Stromal cell of bone marrow (primary cell): ENCODE data around the gene ZNF559.

Experiments used
- DNase-seq: peaks from one replicate; pipeline ENCODE4 v3.0.0-alpha.2; 2012; ENCODE audit warnings: low read depth

Gene ZNF559

DNA sequence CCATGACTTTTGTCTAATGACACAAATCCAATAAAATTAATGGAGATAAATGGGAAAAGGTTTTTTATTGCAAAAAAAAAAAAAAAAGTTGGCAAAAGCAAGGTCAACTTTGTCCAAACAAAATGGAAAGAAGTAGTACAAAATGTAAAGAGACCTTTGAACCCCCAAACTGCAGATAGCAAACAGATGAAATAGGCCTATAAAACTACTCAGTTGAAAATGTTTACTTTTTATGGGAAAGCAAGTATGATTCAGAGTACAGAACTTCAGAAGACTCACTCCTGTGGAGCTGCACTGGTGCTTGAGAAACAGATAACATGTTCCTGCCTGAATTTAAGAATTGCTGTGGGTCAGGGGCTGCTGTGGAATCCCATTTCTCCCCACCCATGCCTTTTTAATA lies 29.0 kb downstream of the ZNF559 start:
- DNase-seq, result no peak

GRCh38 chr19:9354651-9355050 lies 30.7 kb downstream of the ZNF559 start:
- no peak for DNase-seq

DNA sequence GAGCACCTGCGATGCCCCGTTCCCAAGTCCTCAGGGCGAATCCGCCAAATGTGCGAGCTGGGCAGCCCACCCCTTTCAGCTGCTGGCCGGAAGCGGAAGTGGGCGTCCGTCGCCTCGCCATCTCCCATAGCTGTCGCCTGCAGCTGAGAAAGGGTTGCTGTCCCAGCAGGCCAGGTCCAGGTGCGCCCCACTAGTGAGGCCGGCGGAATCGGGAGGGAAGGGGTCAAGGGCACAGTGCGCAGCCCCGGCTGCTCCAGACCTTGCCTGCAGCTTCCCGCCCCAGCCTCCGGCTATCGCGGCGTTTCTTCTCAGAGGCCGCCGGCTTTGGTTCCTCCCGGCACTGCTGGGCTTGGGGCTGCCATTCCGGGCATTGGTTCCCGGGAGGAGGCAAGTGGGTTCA lies 38.9 kb downstream of the ZNF559 start, which contains the start of gene ZNF177:
Gene ZNF177, plus strand, starts transcription at position 109 of the 400 bp plus-strand sequence. CDS start 15,299 bp downstream, outside the sequence.
- DNase-seq, result no peak

- no peak for DNase-seq
Observed at GRCh38 chr19:9370738-9371619, 47.0 kb downstream of the ZNF559 start.

- no peak for DNase-seq
Observed at GRCh38 chr19:9381361-9381785, 57.4 kb downstream of the ZNF559 start.
